Activated CD8-positive, alpha-beta memory T cell treated with anti-CD3 and anti-CD28 coated beads, Interleukin-2, amount 50 U/mL, for 1 hour (primary cell): ENCODE results near the gene ZBTB17.
"Not testable (repeated sequence)": the region's sequence is repeated elsewhere in the genome, so short reads cannot be mapped to it uniquely, and the experiment has no call there.

ENCODE experiments used
- DNase-seq: peaks from one replicate; pipeline ENCODE4 v3.0.0-alpha.2; 2020; ENCODE audit errors: extremely low read depth

The ZBTB17 gene

GRCh38 chr1:15896841-15897610 lies 78.9 kb downstream of the ZBTB17 start:
- not testable (repeated sequence) for DNase-seq

GRCh38 chr1:15895233-15895632 lies 80.7 kb downstream of the ZBTB17 start:
- no peak for DNase-seq

GRCh38 chr1:15892857-15893599 lies 82.9 kb downstream of the ZBTB17 start:
- not testable (repeated sequence) for DNase-seq
